ENCODE data around the gene IPCEF1.

GRCh38 chr6:154245506-154245905 is 111.1 kb downstream of the IPCEF1 start:
- TF ChIP-seq CTCF (conservative IDR thresholded peaks at IDR 0.05) (no peak), ZFX (IDR thresholded peaks at IDR 0.05) (no peak)
